Ishikawa (cell line): Measurements from ENCODE around the gene ADARB1.

Source experiments
- CEBPB ChIP-seq: IDR thresholded peaks from 2 replicates; pipeline ENCODE4 v1.6.1; 2012
- CREB1 ChIP-seq: IDR thresholded peaks from 2 replicates; pipeline ENCODE4 v1.6.1; 2012; ENCODE audit warnings: low read depth
- EGR1 ChIP-seq: IDR thresholded peaks from 2 replicates; pipeline ENCODE4 v1.6.1; 2012
- EP300 ChIP-seq: IDR thresholded peaks from 2 replicates; pipeline ENCODE4 v1.6.1; 2012; ENCODE audit warnings: borderline replicate concordance
- FOXM1 ChIP-seq: IDR thresholded peaks from 2 replicates; pipeline ENCODE4 v1.6.1; 2012; ENCODE audit warnings: low read depth, borderline replicate concordance
- MAX ChIP-seq: IDR thresholded peaks from 2 replicates; pipeline ENCODE4 v1.6.1; 2012
- NFIC ChIP-seq: IDR thresholded peaks from 2 replicates; pipeline ENCODE4 v1.6.1; 2012
- RAD21 ChIP-seq: IDR thresholded peaks from 2 replicates; pipeline ENCODE4 v1.6.1; 2012; ENCODE audit warnings: low read depth
- TAF1 ChIP-seq: IDR thresholded peaks from 2 replicates; pipeline ENCODE4 v1.6.1; 2012; ENCODE audit warnings: low read depth, mild to moderate bottlenecking
- TCF12 ChIP-seq: IDR thresholded peaks from 2 replicates; pipeline ENCODE4 v1.6.1; 2012; ENCODE audit warnings: low read depth
- TEAD4 ChIP-seq: IDR thresholded peaks from 2 replicates; pipeline ENCODE4 v1.6.1; 2012
- USF1 ChIP-seq: IDR thresholded peaks from 2 replicates; pipeline ENCODE4 v1.6.1; 2012
- YY1 ChIP-seq: IDR thresholded peaks from 2 replicates; pipeline ENCODE4 v1.6.1; 2012; ENCODE audit warnings: low read depth
- ZBTB7A ChIP-seq: IDR thresholded peaks from 2 replicates; pipeline ENCODE4 v1.6.1; 2012; ENCODE audit warnings: low read depth
- TF ChIP-seq, protein P1 (sequence below): IDR thresholded peaks from 2 replicates; pipeline ENCODE4 v1.6.1; 2012; ENCODE audit warnings: low read depth, mild to moderate bottlenecking

ADARB1 gene

GRCh38 chr21:45075596-45076244 is 1.3 kb downstream of the ADARB1 start:
- no peak for TF ChIP-seq TEAD4
- TF ChIP-seq MAX: no peak
- no peak for TF ChIP-seq FOXM1
- no peak for TF ChIP-seq YY1
- TF ChIP-seq CEBPB: no peak
- TF ChIP-seq CREB1: no peak
- TF ChIP-seq EP300: no peak
- TF ChIP-seq ZBTB7A: no peak
- no peak for TF ChIP-seq EGR1
- TF ChIP-seq RAD21: no peak
- TF ChIP-seq, protein P1, sequence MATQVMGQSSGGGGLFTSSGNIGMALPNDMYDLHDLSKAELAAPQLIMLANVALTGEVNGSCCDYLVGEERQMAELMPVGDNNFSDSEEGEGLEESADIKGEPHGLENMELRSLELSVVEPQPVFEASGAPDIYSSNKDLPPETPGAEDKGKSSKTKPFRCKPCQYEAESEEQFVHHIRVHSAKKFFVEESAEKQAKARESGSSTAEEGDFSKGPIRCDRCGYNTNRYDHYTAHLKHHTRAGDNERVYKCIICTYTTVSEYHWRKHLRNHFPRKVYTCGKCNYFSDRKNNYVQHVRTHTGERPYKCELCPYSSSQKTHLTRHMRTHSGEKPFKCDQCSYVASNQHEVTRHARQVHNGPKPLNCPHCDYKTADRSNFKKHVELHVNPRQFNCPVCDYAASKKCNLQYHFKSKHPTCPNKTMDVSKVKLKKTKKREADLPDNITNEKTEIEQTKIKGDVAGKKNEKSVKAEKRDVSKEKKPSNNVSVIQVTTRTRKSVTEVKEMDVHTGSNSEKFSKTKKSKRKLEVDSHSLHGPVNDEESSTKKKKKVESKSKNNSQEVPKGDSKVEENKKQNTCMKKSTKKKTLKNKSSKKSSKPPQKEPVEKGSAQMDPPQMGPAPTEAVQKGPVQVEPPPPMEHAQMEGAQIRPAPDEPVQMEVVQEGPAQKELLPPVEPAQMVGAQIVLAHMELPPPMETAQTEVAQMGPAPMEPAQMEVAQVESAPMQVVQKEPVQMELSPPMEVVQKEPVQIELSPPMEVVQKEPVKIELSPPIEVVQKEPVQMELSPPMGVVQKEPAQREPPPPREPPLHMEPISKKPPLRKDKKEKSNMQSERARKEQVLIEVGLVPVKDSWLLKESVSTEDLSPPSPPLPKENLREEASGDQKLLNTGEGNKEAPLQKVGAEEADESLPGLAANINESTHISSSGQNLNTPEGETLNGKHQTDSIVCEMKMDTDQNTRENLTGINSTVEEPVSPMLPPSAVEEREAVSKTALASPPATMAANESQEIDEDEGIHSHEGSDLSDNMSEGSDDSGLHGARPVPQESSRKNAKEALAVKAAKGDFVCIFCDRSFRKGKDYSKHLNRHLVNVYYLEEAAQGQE: no peak
- no peak for TF ChIP-seq TAF1
- no peak for TF ChIP-seq USF1
- no peak for TF ChIP-seq NFIC
- TF ChIP-seq TCF12: no peak

GRCh38 chr21:45076245-45076711 is 1.9 kb downstream of the ADARB1 start:
- TF ChIP-seq EGR1 (no peak), ZBTB7A (no peak), YY1 (no peak), FOXM1 (no peak)

DNA sequence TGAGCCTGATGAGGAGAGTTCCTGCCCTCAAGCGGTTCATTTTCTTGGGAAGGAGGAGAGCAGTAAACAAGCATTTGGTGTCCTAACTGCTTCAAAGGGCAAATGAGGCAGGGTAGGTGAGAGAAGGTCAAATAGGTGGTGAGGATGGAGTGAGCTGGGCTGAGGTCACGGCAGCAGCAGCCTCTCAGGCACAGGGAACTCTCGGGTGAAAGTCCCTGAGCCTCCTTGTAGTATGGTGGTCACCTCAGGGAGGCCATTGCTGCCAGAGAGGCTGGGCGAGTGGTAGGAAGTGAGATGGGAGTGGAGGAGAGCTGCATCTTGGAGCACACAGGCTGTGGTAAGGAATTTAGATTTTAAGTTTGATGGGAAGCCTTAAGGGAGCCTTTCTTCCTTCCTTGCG is 4.0 kb downstream of the ADARB1 start:
- no peak for TF ChIP-seq RAD21

- no peak for TF ChIP-seq NFIC
- no peak for TF ChIP-seq YY1
- TF ChIP-seq EGR1: no peak
- TF ChIP-seq TAF1: no peak
- no peak for TF ChIP-seq ZBTB7A
- no peak for TF ChIP-seq TEAD4
- no peak for TF ChIP-seq FOXM1
- no peak for TF ChIP-seq CREB1
- TF ChIP-seq CEBPB: no peak
- TF ChIP-seq EP300: no peak
- no peak for TF ChIP-seq RAD21
- TF ChIP-seq USF1: no peak
- TF ChIP-seq, protein P1: no peak
- no peak for TF ChIP-seq MAX
- TF ChIP-seq TCF12: no peak
Measured at GRCh38 chr21:45078877-45079281, 4.5 kb downstream of the ADARB1 start.

DNA sequence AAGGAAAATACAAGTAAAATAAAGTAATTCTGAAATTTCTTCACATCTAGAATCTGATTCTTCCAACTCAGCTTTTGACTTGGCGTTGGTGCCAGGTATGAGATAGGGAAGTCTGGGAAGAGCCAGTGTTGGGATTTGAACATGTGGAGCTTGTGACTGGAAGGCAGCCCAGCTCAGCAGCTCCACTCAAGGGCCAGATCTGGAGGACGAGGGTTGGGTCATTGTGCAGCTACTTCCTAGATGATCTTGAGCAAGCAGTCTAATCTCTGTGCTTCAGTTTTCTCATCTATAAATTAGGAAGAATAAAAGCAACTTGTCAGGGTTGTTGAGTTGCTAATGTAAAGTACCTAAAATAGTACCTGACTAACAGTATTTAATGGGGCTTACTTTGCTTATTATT is 5.0 kb downstream of the ADARB1 start:
- TF ChIP-seq TAF1 (no peak), ZBTB7A (no peak), EP300 (no peak), CREB1 (no peak), MAX (no peak), FOXM1 (no peak), CEBPB (no peak), YY1 (no peak), NFIC (no peak), USF1 (no peak), TEAD4 (no peak), TCF12 (no peak), EGR1 (no peak), RAD21 (no peak)
- TF ChIP-seq, protein P1: no peak
